ENCODE measurements around the gene RB1. TPM values are rescaled to one million over a fixed set of nuclear protein-coding genes. Genes with fewer than 3 reads are reported as not detected.
A peak's percentile ranks its signal among the peaks of the same experiment; 100 is the strongest.

RB1 gene
- total and polyA plus RNA-seq, 2 donors from 2014 or later = 12.3 to 46.5 TPM

DNA sequence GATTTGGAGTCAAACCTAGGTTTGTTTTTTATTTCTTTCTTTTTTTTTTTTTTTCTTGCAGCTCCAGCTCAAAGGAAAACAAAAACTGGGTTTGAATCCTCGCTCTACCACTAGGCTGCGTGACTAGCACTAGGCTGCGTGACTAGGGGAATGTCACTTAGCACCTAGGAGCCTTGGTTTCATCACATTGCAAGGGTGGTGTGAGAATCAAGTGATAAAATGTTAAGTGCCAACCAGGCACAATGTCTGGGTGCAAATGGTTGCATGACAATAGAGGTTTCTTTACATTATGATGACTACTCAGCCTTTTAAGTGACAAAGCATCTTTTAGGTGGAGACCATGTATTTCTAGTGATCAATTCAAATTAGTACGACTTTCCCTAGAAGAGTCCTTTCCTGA, 201.5 kb downstream of the RB1 start:
- Histone ChIP-seq H3K27ac (ENCODE audit: low read depth in 2 of 2, low read length in 2 of 2) (peak overlapping the region; percentile 1 to 47), H3K9ac (ENCODE audit: low read length in 3 of 3) (no peak overlapping the region), H3K9me3 (ENCODE audit: control insufficient read depth in 2 of 3, insufficient read depth in 1 of 3, low read length in 3 of 3) (no peaks in the 10 kb centered on the region), H3K36me3 (ENCODE audit: control insufficient read depth in 2 of 3, insufficient read depth in 3 of 3, low read length in 3 of 3) (peaks cover 0 to 6% (median 0%) of the 10 kb centered on the region in 3 donors), H3K4me3 (ENCODE audit: low read length in 3 of 3) (no peak overlapping the region), H3K27me3 (ENCODE audit: control insufficient read depth, insufficient read depth, low read length) (no peaks in the 10 kb centered on the region), H3K4me1 (ENCODE audit: control insufficient read depth in 2 of 3, insufficient read depth in 2 of 3, low read depth in 1 of 3, low read length in 3 of 3) (peaks cover 0 to 4% (median 0%) of the 10 kb centered on the region in 3 donors)
- DNase-seq (no peak), FAIRE-seq (no peak)
- intact Hi-C loops (cut with DNase I) = no loop called here
- TF ChIP-seq, protein P1, sequence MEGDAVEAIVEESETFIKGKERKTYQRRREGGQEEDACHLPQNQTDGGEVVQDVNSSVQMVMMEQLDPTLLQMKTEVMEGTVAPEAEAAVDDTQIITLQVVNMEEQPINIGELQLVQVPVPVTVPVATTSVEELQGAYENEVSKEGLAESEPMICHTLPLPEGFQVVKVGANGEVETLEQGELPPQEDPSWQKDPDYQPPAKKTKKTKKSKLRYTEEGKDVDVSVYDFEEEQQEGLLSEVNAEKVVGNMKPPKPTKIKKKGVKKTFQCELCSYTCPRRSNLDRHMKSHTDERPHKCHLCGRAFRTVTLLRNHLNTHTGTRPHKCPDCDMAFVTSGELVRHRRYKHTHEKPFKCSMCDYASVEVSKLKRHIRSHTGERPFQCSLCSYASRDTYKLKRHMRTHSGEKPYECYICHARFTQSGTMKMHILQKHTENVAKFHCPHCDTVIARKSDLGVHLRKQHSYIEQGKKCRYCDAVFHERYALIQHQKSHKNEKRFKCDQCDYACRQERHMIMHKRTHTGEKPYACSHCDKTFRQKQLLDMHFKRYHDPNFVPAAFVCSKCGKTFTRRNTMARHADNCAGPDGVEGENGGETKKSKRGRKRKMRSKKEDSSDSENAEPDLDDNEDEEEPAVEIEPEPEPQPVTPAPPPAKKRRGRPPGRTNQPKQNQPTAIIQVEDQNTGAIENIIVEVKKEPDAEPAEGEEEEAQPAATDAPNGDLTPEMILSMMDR (IDR thresholded peaks at IDR 0.05; ENCODE audit: borderline replicate concordance, extremely low read depth, insufficient read depth) = no peak

DNA sequence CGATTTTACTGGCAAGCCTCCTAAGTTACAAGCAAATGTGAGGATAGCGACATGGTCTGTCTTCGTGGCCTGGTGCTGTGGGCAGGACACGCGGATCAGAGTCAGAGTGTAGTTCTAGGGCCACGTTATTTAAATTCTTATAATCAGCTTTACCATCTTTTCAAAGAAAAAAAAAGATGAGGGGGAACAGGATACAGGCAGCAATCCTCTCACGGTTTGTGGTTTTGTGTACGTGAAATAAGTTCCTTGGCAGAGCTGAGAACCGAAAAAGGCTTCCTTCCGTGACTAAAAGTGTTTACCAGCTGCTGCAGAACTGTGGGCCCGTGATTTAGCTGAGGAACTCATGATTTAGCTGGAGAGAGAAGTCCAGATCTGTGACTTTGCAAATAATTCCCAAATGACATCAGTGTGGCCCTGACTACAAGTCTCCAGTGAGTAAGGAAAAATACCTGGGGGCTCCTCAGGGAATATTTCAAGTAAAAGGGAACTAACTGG, 202.1 kb downstream of the RB1 start:
- no peak overlapping the region for H3K4me3 ChIP-seq (ENCODE audit: low read length in 3 of 3)
- DNase-seq = peak in 2 of 5 donors; percentile 43 to 50
- TF ChIP-seq, protein P1 (IDR thresholded peaks at IDR 0.05; ENCODE audit: borderline replicate concordance, extremely low read depth, insufficient read depth) = no peak
- no peak for FAIRE-seq
- H3K9ac ChIP-seq (ENCODE audit: low read length in 3 of 3) = no peak overlapping the region
- H3K4me1 ChIP-seq (ENCODE audit: control insufficient read depth in 2 of 3, insufficient read depth in 2 of 3, low read depth in 1 of 3, low read length in 3 of 3) = peaks cover 0 to 4% (median 0%) of the 10 kb centered on the region in 3 donors
- H3K9me3 ChIP-seq (ENCODE audit: control insufficient read depth in 2 of 3, insufficient read depth in 1 of 3, low read length in 3 of 3) = no peaks in the 10 kb centered on the region
- no peaks in the 10 kb centered on the region for H3K27me3 ChIP-seq (ENCODE audit: control insufficient read depth, insufficient read depth, low read length)
- peaks cover 0 to 6% (median 0%) of the 10 kb centered on the region in 3 donors for H3K36me3 ChIP-seq (ENCODE audit: control insufficient read depth in 2 of 3, insufficient read depth in 3 of 3, low read length in 3 of 3)
- peak overlapping the region; percentile 47 to 71 for H3K27ac ChIP-seq (ENCODE audit: low read depth in 2 of 2, low read length in 2 of 2)
- intact Hi-C loops (cut with DNase I) = no loop called here

DNA sequence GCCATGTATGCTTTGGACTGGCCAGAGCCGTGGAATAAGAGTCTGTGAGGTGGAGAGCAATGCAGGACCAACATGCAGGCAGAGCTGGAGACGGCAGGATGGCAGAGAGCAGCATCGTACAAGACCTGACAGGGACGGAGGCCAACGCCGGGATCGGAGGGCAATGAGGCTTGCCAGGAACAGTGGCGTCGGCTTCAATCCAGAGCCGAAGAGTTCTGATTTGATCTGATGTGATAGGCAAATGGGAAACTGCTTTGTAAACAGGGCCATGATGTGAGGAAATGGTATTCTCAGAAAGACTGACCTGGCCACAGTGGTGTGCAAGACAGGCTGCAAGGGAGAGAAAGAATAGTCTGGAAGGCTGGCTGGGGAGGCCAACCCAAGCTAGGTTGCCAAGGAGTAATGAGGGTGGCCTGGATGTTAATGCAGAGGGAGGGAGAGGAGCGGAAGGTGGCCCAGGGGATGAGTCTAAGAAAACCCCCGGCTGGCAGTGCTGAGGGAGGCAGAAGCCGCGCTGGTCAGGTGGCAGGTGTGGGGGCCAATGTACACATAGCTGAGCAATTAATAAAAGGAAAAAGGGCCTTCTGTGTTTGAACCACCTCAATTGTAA, 202.6 kb downstream of the RB1 start:
- H3K4me3 ChIP-seq (ENCODE audit: low read length in 3 of 3) = no peak overlapping the region
- no peak overlapping the region for H3K9ac ChIP-seq (ENCODE audit: low read length in 3 of 3)
- H3K4me1 ChIP-seq (ENCODE audit: control insufficient read depth in 2 of 3, insufficient read depth in 2 of 3, low read depth in 1 of 3, low read length in 3 of 3) = peaks cover 0 to 4% (median 0%) of the 10 kb centered on the region in 3 donors
- FAIRE-seq = no peak
- H3K27me3 ChIP-seq (ENCODE audit: control insufficient read depth, insufficient read depth, low read length) = no peaks in the 10 kb centered on the region
- no peak for DNase-seq
- H3K36me3 ChIP-seq (ENCODE audit: control insufficient read depth in 2 of 3, insufficient read depth in 3 of 3, low read length in 3 of 3) = peaks cover 0 to 5% (median 0%) of the 10 kb centered on the region in 3 donors
- peak overlapping the region; percentile 45 to 71 for H3K27ac ChIP-seq (ENCODE audit: low read depth in 2 of 2, low read length in 2 of 2)
- TF ChIP-seq, protein P1 (IDR thresholded peaks at IDR 0.05; ENCODE audit: borderline replicate concordance, extremely low read depth, insufficient read depth) = no peak
- H3K9me3 ChIP-seq (ENCODE audit: control insufficient read depth in 2 of 3, insufficient read depth in 1 of 3, low read length in 3 of 3) = no peaks in the 10 kb centered on the region
- intact Hi-C loops (cut with DNase I) = no loop called here

Measured in kidney (tissue), 14 donors.